ENCODE results near the gene HPCA.
"Not testable (repeated sequence)": the region's sequence is repeated elsewhere in the genome, so short reads cannot be mapped to it uniquely, and the experiment has no call there.

HPCA gene

GRCh38 chr1:32904797-32905196, 18.5 kb downstream of the HPCA start:
- no peak for TF ChIP-seq BACH2 (CRISPR knock-in tag; IDR thresholded peaks at IDR 0.05; ENCODE audit: borderline replicate concordance)
- no peak for TF ChIP-seq ARNTL (CRISPR knock-in tag; IDR thresholded peaks at IDR 0.05; ENCODE audit: borderline replicate concordance, low read depth)
- TF ChIP-seq ZFP30 (CRISPR knock-in tag; IDR thresholded peaks at IDR 0.05), result no peak
- ATAC-seq, result no peak

- not testable (repeated sequence) for ATAC-seq
These were observed 19.3 kb downstream of the HPCA start for GRCh38 chr1:32905588-32905987.

GRCh38 chr1:32906654-32907053, 20.4 kb downstream of the HPCA start:
- ATAC-seq, result no peak
- no peak for TF ChIP-seq ZFP3 (CRISPR knock-in tag; IDR thresholded peaks at IDR 0.05)
- no peak for TF ChIP-seq POU6F1 (CRISPR knock-in tag; IDR thresholded peaks at IDR 0.05; ENCODE audit: borderline replicate concordance, low read depth)
- TF ChIP-seq ZNF8 (CRISPR knock-in tag; IDR thresholded peaks at IDR 0.05), result no peak
- TF ChIP-seq GLIS3 (CRISPR knock-in tag; IDR thresholded peaks at IDR 0.05), result no peak
- no peak for TF ChIP-seq RARB (CRISPR knock-in tag; IDR thresholded peaks at IDR 0.05)
- no peak for TF ChIP-seq TCF4 (CRISPR knock-in tag; IDR thresholded peaks at IDR 0.05; ENCODE audit: borderline replicate concordance)
- TF ChIP-seq ZC3H10 (CRISPR knock-in tag; IDR thresholded peaks at IDR 0.05), result no peak
- no peak for TF ChIP-seq ISL1 (CRISPR knock-in tag; IDR thresholded peaks at IDR 0.05)
- no peak for TF ChIP-seq ZNF565 (CRISPR knock-in tag; conservative IDR thresholded peaks at IDR 0.05; ENCODE audit: low read depth)
- TF ChIP-seq TOX (CRISPR knock-in tag; IDR thresholded peaks at IDR 0.05; ENCODE audit: borderline replicate concordance), result no peak
- no peak for TF ChIP-seq PATZ1 (CRISPR knock-in tag; IDR thresholded peaks at IDR 0.05; ENCODE audit: borderline replicate concordance)
- no peak for TF ChIP-seq ZNF70 (CRISPR knock-in tag; IDR thresholded peaks at IDR 0.05)
- TF ChIP-seq CREB5 (CRISPR knock-in tag; IDR thresholded peaks at IDR 0.05; ENCODE audit: low read depth), result no peak

GRCh38 chr1:32907435-32907834, 21.1 kb downstream of the HPCA start:
- ATAC-seq, result no peak
- TF ChIP-seq ZNF8 (CRISPR knock-in tag; IDR thresholded peaks at IDR 0.05) (no peak), RARB (CRISPR knock-in tag; IDR thresholded peaks at IDR 0.05) (no peak), GLIS3 (CRISPR knock-in tag; IDR thresholded peaks at IDR 0.05) (no peak), ZC3H10 (CRISPR knock-in tag; IDR thresholded peaks at IDR 0.05) (no peak), CSDC2 (CRISPR knock-in tag; IDR thresholded peaks at IDR 0.05) (no peak), CREB5 (CRISPR knock-in tag; IDR thresholded peaks at IDR 0.05; ENCODE audit: low read depth) (no peak), POU6F1 (CRISPR knock-in tag; IDR thresholded peaks at IDR 0.05; ENCODE audit: borderline replicate concordance, low read depth) (no peak)

- ATAC-seq, result no peak
- TF ChIP-seq TSHZ2 (CRISPR knock-in tag; IDR thresholded peaks at IDR 0.05) (no peak), SNAI2 (CRISPR knock-in tag; IDR thresholded peaks at IDR 0.05) (no peak), OSR1 (CRISPR knock-in tag; IDR thresholded peaks at IDR 0.05) (no peak), RARB (CRISPR knock-in tag; IDR thresholded peaks at IDR 0.05) (no peak), ZNF8 (CRISPR knock-in tag; IDR thresholded peaks at IDR 0.05) (no peak), CSDC2 (CRISPR knock-in tag; IDR thresholded peaks at IDR 0.05) (no peak), TCF4 (CRISPR knock-in tag; IDR thresholded peaks at IDR 0.05; ENCODE audit: borderline replicate concordance) (no peak), PPARA (CRISPR knock-in tag; IDR thresholded peaks at IDR 0.05; ENCODE audit: borderline replicate concordance) (no peak), PATZ1 (CRISPR knock-in tag; IDR thresholded peaks at IDR 0.05; ENCODE audit: borderline replicate concordance) (no peak), ZFP30 (CRISPR knock-in tag; IDR thresholded peaks at IDR 0.05) (no peak), GLIS3 (CRISPR knock-in tag; IDR thresholded peaks at IDR 0.05) (no peak), ZC3H10 (CRISPR knock-in tag; IDR thresholded peaks at IDR 0.05) (no peak), ZNF565 (CRISPR knock-in tag; conservative IDR thresholded peaks at IDR 0.05; ENCODE audit: low read depth) (no peak), ESRRG (CRISPR knock-in tag; IDR thresholded peaks at IDR 0.05) (no peak)
These were observed 24.0 kb downstream of the HPCA start for GRCh38 chr1:32910319-32910718.
